Stimulated activated memory B cell treated with anti-CD40 and anti-IgM and Interleukin-4, amounts not matched to agents 10 μg/mL and 1 μg/mL and 100 μg/mL, for 72 hours (primary cell): Measurements from ENCODE around the gene POTEJ.
"Not testable (repeated sequence)": the region's sequence is repeated elsewhere in the genome, so short reads cannot be mapped to it uniquely, and the experiment has no call there.

Experiments used
- ATAC-seq: fragments of 150-1000 bp; cut with Tn5 transposase; 2 replicates; pipeline ENCODE4 v1.10.0; 2021
- H3K27ac Mint-ChIP-seq: one replicate; pipeline ENCODE4 v1.8.0; 2022; ENCODE audit warnings: mild to moderate bottlenecking, mixed read lengths
- H3K27me3 Mint-ChIP-seq: one replicate; pipeline ENCODE4 v1.8.0; 2022; ENCODE audit warnings: mixed read lengths
- H3K36me3 Mint-ChIP-seq: one replicate; pipeline ENCODE4 v1.8.0; 2022; ENCODE audit warnings: mixed read lengths
- H3K4me1 Mint-ChIP-seq: one replicate; pipeline ENCODE4 v1.8.0; 2022; ENCODE audit warnings: mixed read lengths
- H3K4me3 Mint-ChIP-seq: one replicate; pipeline ENCODE4 v1.8.0; 2022; ENCODE audit warnings: mild to moderate bottlenecking, moderate library complexity, mixed read lengths
- H3K9me3 Mint-ChIP-seq: one replicate; pipeline ENCODE4 v1.8.0; 2022; ENCODE audit warnings: mixed read lengths

The POTEJ gene

DNA sequence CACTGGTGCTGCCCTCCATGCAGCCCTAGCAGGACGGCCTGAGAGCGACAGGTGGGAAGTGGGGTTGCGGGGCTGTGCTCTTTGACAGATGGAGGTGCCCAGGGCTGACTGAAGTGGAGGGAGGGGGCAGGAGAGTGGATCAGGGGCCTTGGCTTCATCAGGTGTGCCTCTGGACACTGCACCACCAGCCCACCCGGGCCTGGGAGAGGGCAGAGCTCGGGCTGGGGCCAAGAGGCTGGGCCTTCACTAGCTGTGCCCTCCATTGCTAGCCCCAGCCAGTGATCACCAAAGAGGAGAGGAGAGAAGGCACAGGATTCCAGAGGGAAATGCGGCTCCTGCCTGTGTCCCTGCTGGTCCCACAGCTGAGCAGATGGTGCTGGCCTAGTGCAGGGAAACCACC lies 14.5 kb upstream of the POTEJ start:
- not testable (repeated sequence) for H3K4me1 Mint-ChIP-seq, H3K4me3 Mint-ChIP-seq, H3K36me3 Mint-ChIP-seq, H3K27me3 Mint-ChIP-seq, H3K27ac Mint-ChIP-seq, H3K9me3 Mint-ChIP-seq
- peak; percentile 7 for ATAC-seq

GRCh38 chr2:130597994-130598393 lies 13.2 kb upstream of the POTEJ start:
- not testable (repeated sequence) for ATAC-seq, H3K27me3 Mint-ChIP-seq, H3K27ac Mint-ChIP-seq, H3K9me3 Mint-ChIP-seq, H3K4me1 Mint-ChIP-seq, H3K36me3 Mint-ChIP-seq, H3K4me3 Mint-ChIP-seq

DNA sequence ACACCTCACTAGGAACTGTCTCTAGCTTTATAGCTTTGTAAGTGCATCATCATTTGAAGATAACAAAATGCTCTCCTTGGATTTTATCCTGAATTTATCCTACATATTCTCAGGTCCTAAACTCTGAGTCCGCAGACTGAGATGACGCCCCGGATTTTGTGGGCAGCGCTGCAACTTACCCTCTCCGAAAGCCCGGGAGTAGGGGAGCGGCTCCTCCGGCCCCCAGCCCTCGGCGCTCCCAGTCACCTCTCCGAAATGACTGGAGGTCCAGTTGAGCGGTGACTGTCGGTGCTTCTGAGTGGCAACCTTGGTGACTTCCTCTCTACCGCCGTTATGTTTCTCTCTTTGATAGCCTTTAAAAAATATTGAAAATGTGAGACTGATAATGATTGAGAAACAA lies 12.8 kb upstream of the POTEJ start:
- ATAC-seq, H3K4me1 Mint-ChIP-seq, H3K27me3 Mint-ChIP-seq, H3K9me3 Mint-ChIP-seq, H3K4me3 Mint-ChIP-seq, H3K27ac Mint-ChIP-seq, H3K36me3 Mint-ChIP-seq: not testable (repeated sequence)

DNA sequence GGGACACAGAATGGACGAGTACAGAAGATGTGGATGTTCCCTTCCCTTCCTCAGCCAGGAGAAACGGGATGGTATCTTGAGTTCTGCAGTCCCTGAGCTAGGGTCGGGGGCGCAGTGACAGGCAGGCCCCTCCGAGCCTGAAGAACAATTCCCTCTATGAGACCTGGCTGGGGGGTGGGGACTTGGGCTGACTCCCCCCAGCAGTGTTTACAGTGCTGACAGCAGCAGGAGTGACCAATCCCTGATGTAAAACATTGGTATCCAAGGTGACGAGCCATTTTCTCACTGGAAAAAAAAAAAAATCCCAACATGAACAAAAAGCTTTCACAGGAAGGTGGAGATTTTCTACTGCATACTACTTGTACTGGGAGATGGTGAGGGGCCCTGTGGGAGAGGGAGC lies 11.8 kb upstream of the POTEJ start, which contains the start of gene CFC1:
Gene CFC1 (minus strand): TSS at position 183 of the 400 bp plus-strand sequence. CDS start 288 bp downstream, outside the sequence.
- not testable (repeated sequence) for H3K4me1 Mint-ChIP-seq, H3K27me3 Mint-ChIP-seq, H3K36me3 Mint-ChIP-seq, ATAC-seq, H3K4me3 Mint-ChIP-seq, H3K27ac Mint-ChIP-seq, H3K9me3 Mint-ChIP-seq

DNA sequence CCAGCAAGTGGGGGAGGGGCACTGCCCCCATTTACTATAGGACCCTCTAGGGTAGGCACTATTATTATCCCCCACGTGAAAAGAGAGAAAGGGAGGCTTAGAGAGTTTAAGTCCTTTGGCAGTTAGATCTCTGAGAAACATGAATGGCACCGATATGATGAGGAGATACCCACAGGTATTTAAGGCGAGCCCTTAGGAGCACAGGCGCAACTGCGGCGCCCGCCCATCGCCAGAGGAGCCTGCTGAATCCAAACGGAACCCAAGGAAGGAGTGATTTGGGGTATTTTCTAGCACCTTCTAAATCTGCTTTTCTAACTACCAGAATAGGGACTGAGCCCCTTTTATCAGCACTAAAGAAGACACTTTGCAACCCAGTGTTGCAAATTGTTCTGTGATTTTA lies 11.3 kb upstream of the POTEJ start:
- H3K27ac Mint-ChIP-seq, H3K36me3 Mint-ChIP-seq, H3K9me3 Mint-ChIP-seq, H3K27me3 Mint-ChIP-seq, ATAC-seq, H3K4me3 Mint-ChIP-seq, H3K4me1 Mint-ChIP-seq: not testable (repeated sequence)

GRCh38 chr2:130601648-130602302 lies 9.5 kb upstream of the POTEJ start:
- H3K27me3 Mint-ChIP-seq, H3K36me3 Mint-ChIP-seq, H3K9me3 Mint-ChIP-seq, H3K4me1 Mint-ChIP-seq, ATAC-seq, H3K27ac Mint-ChIP-seq, H3K4me3 Mint-ChIP-seq: not testable (repeated sequence)

- not testable (repeated sequence) for H3K27ac Mint-ChIP-seq, H3K27me3 Mint-ChIP-seq, H3K4me3 Mint-ChIP-seq, H3K36me3 Mint-ChIP-seq, H3K9me3 Mint-ChIP-seq, H3K4me1 Mint-ChIP-seq
- ATAC-seq: peak; percentile 46
Observed at GRCh38 chr2:130608276-130609001, 2.8 kb upstream of the POTEJ start.

DNA sequence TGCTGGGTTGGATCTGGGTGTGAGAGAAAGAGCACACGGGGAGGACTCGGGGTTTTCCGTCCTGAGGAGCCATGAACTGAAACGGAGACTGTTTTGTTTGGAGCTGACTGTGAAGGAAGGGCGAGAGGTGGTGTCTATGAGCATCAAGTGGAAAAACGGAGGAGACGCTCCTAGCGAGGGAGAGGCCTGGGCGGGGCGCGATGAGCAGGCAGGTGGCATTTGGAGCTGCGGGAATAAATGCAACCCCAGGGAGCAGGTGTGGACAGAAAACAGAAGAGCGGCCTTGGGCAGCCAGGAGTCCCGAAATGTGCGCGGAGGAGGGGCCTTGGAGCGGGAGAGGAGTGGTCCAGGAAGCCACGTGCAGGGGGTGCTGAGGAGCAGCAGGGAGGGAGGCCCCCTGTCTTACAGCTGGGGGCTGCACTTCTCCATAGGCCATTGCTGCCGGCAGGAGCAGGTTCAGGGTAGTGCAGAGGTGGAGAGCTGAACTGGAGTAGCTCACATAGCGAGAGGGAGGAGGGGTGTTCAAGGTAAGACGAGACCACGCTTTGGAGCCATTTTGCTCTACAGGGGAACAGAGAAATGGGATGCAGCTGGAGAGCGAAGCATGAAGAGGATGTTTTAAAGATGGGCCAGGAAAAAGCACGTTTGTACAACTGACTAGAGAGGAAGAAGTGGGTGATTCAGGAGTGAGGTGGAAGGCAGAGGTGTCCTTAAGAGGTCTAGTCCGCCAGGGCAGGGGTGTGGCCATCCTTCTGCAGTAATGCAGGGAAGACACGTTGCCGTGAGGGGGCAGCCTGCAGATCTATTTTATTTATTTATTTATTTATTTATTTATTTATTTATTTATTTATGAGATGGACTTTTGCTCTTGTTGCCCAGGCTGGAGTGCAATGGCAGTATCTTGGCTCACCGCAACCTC lies 2.0 kb upstream of the POTEJ start:
- not testable (repeated sequence) for H3K4me3 Mint-ChIP-seq, H3K27ac Mint-ChIP-seq, H3K4me1 Mint-ChIP-seq, H3K36me3 Mint-ChIP-seq, H3K9me3 Mint-ChIP-seq, H3K27me3 Mint-ChIP-seq
- ATAC-seq: peak; percentile 45

- H3K36me3 Mint-ChIP-seq, ATAC-seq, H3K27me3 Mint-ChIP-seq, H3K4me3 Mint-ChIP-seq, H3K27ac Mint-ChIP-seq, H3K9me3 Mint-ChIP-seq, H3K4me1 Mint-ChIP-seq: not testable (repeated sequence)
Observed at GRCh38 chr2:130610486-130610885, 754 bp upstream of the POTEJ start.

GRCh38 chr2:130628784-130629475 lies 17.7 kb downstream of the POTEJ start:
- not testable (repeated sequence) for H3K27ac Mint-ChIP-seq, H3K36me3 Mint-ChIP-seq, H3K9me3 Mint-ChIP-seq, ATAC-seq, H3K4me1 Mint-ChIP-seq, H3K27me3 Mint-ChIP-seq, H3K4me3 Mint-ChIP-seq

GRCh38 chr2:130638973-130639372 lies 27.7 kb downstream of the POTEJ start:
- H3K36me3 Mint-ChIP-seq, H3K9me3 Mint-ChIP-seq, H3K27ac Mint-ChIP-seq, H3K4me3 Mint-ChIP-seq, ATAC-seq, H3K4me1 Mint-ChIP-seq, H3K27me3 Mint-ChIP-seq: not testable (repeated sequence)

DNA sequence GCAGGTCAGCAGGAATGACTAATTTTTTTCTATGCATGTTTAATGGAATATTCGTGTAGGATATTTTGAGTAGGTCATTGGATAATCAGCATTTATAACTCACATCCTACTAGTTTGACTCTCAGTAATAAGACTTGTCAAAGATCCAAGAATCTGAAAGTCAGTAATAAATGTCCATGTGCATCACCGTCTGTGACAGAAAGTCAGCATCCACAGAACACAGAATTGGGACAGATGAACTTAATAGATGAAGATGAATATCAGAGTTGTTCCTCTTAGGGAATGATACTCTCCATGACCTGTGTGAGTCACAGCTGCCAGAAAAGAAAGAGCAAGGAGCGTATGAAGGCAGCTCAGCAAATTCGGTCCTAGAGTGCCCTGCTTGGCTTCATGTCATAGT lies 30.4 kb downstream of the POTEJ start:
- not testable (repeated sequence) for H3K4me3 Mint-ChIP-seq

DNA sequence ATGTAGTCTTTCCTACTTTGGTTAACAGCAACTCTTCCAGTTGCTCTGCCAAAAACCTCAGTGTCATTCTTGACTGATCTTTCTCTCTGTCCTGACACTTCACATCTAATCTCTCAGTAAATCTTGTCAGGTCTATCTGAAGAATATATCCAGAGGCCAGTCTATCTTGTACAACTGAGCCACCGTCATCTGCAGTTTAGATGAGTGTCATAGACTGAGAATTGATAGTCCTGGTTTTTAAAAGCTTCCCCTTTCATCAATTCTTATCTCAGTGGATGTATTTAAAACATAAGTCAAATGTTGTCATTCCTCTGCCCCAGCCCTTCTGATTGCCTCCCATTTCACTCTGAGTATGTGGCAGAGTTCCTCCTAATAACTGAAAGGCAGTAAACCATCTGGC lies 38.0 kb downstream of the POTEJ start:
- not testable (repeated sequence) for ATAC-seq, H3K4me3 Mint-ChIP-seq, H3K36me3 Mint-ChIP-seq, H3K9me3 Mint-ChIP-seq, H3K4me1 Mint-ChIP-seq, H3K27ac Mint-ChIP-seq, H3K27me3 Mint-ChIP-seq

More for the DNA sequence above, 30.4 kb downstream of the POTEJ start:
- not testable (repeated sequence) for H3K27ac Mint-ChIP-seq, H3K27me3 Mint-ChIP-seq, H3K9me3 Mint-ChIP-seq, H3K36me3 Mint-ChIP-seq, H3K4me1 Mint-ChIP-seq, ATAC-seq

DNA sequence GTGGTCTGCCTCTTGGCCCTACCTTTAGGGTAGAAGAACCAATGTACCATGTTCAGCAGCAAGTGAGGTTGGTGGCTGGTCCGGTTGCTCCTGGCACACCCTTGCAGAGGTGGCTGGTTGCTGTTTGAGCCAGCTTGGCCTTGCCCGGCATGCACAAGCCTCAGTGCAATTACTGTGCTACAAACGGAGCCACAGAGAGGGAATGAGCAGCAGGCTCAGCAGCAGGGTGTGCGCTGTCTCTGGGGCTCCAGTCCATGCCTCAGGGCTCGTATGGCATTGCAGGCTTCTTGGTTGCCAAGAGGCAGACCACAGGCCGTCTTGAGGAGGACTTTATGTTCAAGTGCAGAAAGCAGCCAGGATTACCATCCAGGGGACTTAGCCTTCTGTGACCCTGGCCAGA lies 53.3 kb downstream of the POTEJ start:
- not testable (repeated sequence) for H3K4me3 Mint-ChIP-seq, H3K4me1 Mint-ChIP-seq, H3K27ac Mint-ChIP-seq, H3K27me3 Mint-ChIP-seq, ATAC-seq, H3K9me3 Mint-ChIP-seq, H3K36me3 Mint-ChIP-seq

DNA sequence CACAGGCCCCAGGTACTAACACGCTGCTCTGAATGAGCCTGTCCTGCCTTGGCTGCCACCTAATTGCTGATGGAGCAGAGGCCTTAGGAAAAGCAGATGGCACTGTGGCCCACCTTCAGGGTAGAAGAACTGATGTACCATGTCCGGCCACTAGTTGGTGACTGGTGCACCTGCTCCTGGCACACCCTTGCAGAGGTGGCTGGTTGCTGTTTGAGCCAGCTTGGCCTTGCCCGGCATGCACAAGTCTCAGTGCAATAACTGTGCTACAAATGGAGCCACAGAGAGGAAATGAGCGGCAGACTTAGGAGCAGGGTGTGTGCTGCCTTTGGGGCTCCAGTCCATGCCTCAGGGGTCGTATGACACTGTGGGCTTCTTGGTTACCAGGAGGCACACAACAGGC lies 54.4 kb downstream of the POTEJ start:
- H3K4me3 Mint-ChIP-seq, H3K36me3 Mint-ChIP-seq, ATAC-seq, H3K4me1 Mint-ChIP-seq, H3K9me3 Mint-ChIP-seq, H3K27me3 Mint-ChIP-seq, H3K27ac Mint-ChIP-seq: not testable (repeated sequence)
